ENCODE results near the gene PRKAR1A.

GRCh38 chr17:68541816-68542215, 29.6 kb downstream of the PRKAR1A start:
- no peak for TF ChIP-seq POLR2A (IDR thresholded peaks at IDR 0.05)
- no peak for TF ChIP-seq CTCF (IDR thresholded peaks at IDR 0.05)

All from prostate gland (tissue), 2 donors.